T47D (cell line): ENCODE results near the gene SLC27A1.

Experiments
- DNase-seq, 2 experiments: peaks; one replicate each; pipeline versions ENCODE4 v3.0.0 to v3.0.0-alpha.2; 2011 to 2012; ENCODE audit warnings: low read depth in 1 of 2, low spot score in 1 of 2
- JUND ChIP-seq: IDR thresholded peaks from 2 replicates; pipeline ENCODE4 v1.6.1; 2012; ENCODE audit warnings: low read depth
- in situ Hi-C: cut with HindIII; loops from 2 replicates; pipeline ENCODE4 v1.10.0; 2016; ENCODE audit warnings: low sequenced_read_pairs, low pct_unique_long_range_greater_than_20kb

Gene SLC27A1

GRCh38 chr19:17483605-17484002 lies 13.3 kb downstream of the SLC27A1 start:
- no peak for TF ChIP-seq JUND
- in situ Hi-C loops = no loop called here
- DNase-seq = no peak

- DNase-seq = no peak
- in situ Hi-C loops = no loop called here
Observed at GRCh38 chr19:17484520-17485185, 14.3 kb downstream of the SLC27A1 start.

GRCh38 chr19:17486545-17487240 lies 16.4 kb downstream of the SLC27A1 start:
- DNase-seq = no peak
- no peak for TF ChIP-seq JUND
- in situ Hi-C loops = no loop called here

More at GRCh38 chr19:17484520-17485185, 14.3 kb downstream of the SLC27A1 start:
- TF ChIP-seq JUND = no peak

- no peak for DNase-seq
- in situ Hi-C loops = no loop called here
- TF ChIP-seq JUND = no peak
Observed at GRCh38 chr19:17487284-17488121, 17.2 kb downstream of the SLC27A1 start.

- TF ChIP-seq JUND = no peak
- in situ Hi-C loops = no loop called here
- DNase-seq = peak in 1 of 2 experiments; percentile 94
Observed at GRCh38 chr19:17488593-17489391, 18.5 kb downstream of the SLC27A1 start.

- no peak for TF ChIP-seq JUND
- no peak for DNase-seq
- in situ Hi-C loops = no loop called here
Observed at GRCh38 chr19:17489392-17490030, 19.2 kb downstream of the SLC27A1 start.

GRCh38 chr19:17490411-17490810 lies 20.1 kb downstream of the SLC27A1 start:
- in situ Hi-C loops = no loop called here
- TF ChIP-seq JUND = no peak
- DNase-seq = no peak

- DNase-seq = no peak
- no peak for TF ChIP-seq JUND
- in situ Hi-C loops = no loop called here
Observed at GRCh38 chr19:17491287-17491686, 21.0 kb downstream of the SLC27A1 start.

- in situ Hi-C loops = no loop called here
- DNase-seq = no peak
Observed at GRCh38 chr19:17495639-17496296, 25.4 kb downstream of the SLC27A1 start.

GRCh38 chr19:17496337-17496997 lies 26.1 kb downstream of the SLC27A1 start:
- no peak for TF ChIP-seq JUND
- in situ Hi-C loops = no loop called here
- DNase-seq = peak; percentile 64 to 79

More at GRCh38 chr19:17495639-17496296, 25.4 kb downstream of the SLC27A1 start:
- TF ChIP-seq JUND = no peak
